ENCODE data around the gene TBC1D22A. TPM values are rescaled to one million over a fixed set of nuclear protein-coding genes. Genes with fewer than 3 reads are reported as not detected.
A peak's percentile ranks its signal among the peaks of the same experiment; 100 is the strongest.
"Not testable (repeated sequence)": the region's sequence is repeated elsewhere in the genome, so short reads cannot be mapped to it uniquely, and the experiment has no call there.

Gene TBC1D22A
- polyA plus RNA-seq, 1 donor = 19.0 TPM

DNA sequence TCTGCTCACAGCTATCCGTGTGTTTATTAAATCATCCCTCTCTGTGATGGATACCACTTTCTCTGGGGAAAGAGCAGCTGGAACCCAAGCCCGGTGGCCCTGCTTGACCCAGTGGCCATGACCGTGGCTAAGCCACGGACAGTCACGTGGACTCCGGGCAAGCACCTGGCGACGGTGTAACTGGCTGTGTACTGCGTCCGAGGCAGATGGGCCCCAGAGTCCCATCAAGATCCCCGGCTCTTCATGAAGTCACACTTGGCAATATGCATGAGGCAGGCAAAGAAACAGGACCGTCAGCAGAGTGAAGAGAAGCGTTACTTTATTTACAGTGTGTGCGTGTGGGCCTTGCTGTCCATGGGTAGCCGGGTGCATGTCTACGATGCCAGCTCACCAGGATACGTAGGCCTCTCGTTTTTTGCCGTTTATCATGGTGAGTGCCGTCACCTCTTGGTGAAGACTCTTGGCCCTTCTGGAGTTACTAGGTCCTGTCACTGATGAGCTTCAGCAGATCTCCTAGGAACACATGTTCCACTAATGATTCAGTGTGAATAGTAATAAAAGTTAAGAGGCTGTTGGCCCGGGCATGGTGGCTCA, 366.3 kb downstream of the TBC1D22A start:
- DNase-seq = peak; percentile 23

- DNase-seq = no peak
Measured at GRCh38 chr22:47129902-47130635, 367.6 kb downstream of the TBC1D22A start.

- DNase-seq = no peak
Measured at GRCh38 chr22:47130883-47131631, 368.6 kb downstream of the TBC1D22A start.

GRCh38 chr22:47131632-47132427, 369.4 kb downstream of the TBC1D22A start:
- no peak for DNase-seq

- no peak for DNase-seq
Measured at GRCh38 chr22:47132428-47132825, 370.0 kb downstream of the TBC1D22A start.

GRCh38 chr22:47133061-47133969, 370.9 kb downstream of the TBC1D22A start:
- DNase-seq = no peak

DNA sequence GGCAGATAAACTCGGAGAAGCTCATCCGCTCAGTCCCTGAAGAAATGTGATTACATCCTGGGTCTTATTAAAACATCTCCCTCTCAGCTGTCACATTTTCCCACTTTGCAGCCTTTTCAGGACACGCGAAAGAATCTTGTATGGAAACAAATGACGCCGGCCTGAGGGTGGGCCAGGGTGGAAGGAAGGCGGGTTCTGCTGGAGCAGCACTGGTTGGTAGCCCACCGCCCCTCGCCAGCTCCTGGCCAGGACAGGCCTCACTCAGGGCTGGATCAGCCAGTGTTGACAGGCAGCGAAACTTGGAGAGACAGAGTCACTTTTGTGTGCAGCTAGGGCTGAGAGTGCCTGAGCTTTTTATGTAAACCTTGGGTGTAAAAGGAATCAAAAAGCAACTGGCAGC, 371.8 kb downstream of the TBC1D22A start:
- no peak for DNase-seq

DNA sequence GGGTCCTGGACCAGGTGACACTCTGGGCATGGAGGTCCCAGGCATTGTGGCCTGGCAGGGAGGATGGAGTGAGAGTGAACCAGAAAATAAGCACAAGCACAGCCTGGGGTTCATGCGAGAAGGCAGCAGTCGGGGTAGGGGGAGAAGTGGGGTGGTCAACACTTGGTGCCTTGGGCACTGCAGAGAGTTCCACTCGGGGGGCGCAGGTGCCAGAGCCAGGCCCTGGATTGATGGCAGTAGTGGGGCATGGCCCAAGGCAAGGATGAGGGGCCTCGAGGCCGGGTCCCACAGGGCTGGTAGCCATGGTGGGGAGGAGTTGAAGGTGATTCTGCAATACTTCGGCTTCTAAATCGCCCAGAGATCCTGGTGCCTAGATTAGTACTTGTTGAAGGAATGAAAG, 372.9 kb downstream of the TBC1D22A start:
- DNase-seq = no peak

- DNase-seq = no peak
Measured at GRCh38 chr22:47136050-47136449, 373.6 kb downstream of the TBC1D22A start.

- no peak for DNase-seq
Measured at GRCh38 chr22:47136671-47137070, 374.2 kb downstream of the TBC1D22A start.

DNA sequence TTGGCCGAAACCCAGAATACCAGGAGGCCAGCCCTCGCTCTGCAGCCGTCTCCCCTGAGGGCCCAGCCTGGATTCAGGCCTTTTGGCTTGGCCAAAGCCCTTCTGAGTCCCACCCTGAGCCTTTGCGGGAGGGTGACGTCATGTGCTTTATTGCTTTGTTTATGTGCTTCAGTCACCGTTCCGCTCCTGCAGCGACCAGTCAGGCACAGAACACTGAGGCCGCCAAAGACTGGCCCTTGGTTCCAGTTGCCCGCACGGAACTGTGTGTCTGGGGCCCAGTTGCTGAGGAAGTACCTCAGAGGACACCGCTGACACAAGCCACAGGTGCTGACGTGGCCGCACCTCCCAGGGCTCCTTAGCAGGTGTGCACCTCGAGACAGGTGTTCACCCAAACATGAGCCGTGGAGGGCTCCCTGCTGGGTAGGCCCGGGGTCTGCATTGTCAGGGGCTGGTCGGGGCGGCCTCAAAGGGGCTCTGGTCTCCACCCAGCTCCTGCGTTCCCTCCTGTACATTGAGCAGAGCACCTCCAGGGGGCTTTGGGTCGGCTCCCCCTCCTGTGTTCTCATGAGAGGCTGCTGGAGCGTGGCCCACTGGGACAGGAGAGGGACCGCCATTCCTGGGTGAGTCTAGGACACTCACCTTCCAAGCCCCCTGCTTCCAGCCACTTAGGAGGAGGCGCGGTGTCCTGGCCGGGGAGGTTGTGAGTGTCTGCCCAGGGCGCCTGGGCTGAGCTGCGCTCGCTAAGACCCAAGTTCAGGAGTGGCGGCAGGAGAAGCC, 376.8 kb downstream of the TBC1D22A start:
- no peak for DNase-seq

DNA sequence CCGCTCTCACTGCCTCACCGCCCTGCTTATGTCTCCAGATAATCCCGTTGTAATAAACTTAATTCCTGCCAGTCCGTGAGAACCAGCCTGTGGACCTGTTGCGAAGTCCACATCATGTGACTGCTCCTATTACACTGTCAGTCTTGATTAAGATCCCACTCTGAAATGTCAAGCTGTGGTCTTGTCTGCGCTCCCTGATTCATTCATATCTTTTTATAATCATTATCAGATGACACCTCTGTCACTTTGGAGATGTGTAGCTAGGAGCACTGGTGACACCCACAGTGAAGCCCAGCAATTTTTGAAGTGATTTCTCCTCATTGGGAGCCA, 377.3 kb downstream of the TBC1D22A start:
- DNase-seq = no peak

DNA sequence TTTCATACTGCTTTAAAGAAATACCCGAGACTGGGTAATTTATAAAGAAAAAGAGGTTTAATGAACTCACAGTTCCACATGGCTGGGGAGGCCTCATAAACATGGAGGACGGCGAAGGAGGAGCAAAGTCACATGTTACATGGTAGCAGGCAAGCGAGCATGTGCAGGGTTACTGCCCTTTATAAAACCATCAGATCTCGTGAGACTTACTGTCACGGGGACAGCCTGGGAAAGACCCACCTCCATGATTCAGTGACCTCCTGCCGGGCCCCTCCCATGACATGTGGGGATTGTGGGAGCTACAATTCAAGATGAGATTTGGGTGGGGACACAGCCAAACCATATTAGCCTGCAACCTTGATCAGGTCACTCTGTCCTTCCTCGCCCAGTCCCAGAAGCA, 378.5 kb downstream of the TBC1D22A start:
- not testable (repeated sequence) for DNase-seq

DNA sequence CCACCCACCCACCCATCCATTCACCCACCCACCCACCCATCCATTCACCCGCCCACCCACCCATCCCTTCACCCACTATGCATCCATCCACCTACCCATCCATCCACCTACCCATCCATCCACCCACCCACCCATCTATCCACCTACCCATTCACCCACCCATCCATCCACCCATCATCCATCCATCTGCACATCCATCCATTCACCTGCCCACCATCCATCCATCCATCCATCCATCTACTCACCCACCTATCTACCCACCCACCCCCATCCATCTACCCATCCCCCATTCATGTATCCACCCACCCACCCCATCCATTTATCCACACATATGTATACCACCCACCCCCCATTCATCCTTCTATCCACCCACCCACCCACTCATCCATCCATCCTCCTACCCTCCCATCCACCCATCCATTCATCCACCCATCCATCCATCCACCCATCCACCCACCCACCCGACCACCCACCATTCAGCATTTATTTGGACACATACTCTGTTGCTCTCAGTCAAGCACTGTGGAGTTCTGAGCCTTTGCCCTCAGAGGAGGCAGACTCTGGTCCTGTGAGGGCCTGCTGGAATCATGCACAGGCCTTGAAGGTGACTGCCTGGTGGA, 380.1 kb downstream of the TBC1D22A start:
- DNase-seq = no peak

DNA sequence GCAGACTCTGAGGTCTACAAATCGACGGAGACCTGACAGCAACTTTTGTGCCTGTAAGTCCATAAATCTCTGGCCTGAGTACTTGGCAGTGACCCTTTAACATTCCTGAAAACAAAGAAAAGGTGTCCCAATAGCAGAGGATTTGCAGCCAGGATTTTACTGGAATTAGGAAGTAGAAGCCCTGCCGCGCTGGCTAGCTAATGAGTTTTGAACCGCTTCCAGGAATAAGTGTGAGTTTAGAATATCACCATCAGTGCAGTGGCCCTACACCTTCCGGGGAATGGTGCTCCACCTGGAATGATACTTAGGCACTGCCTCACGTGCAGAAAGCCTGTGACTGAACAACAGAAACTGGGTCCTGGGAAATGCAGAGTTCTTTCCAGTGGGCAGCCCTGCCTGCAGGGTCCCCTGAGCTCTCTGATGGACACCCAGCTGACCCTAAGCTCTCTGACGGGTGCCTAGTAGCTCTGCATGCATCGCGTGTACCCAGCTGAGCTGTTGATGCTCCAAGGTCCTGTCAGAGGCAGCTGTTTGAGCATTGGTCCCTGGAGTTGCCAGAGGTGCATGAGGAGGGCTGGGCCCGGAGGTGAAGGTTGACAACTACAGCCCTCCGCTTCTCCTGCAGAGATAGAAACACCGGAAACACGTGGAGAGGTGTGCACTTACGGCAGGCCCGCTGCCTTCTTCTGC, 380.9 kb downstream of the TBC1D22A start:
- no peak for DNase-seq

- no peak for DNase-seq
Measured at GRCh38 chr22:47144076-47144765, 381.8 kb downstream of the TBC1D22A start.

GRCh38 chr22:47144791-47145425, 382.5 kb downstream of the TBC1D22A start:
- DNase-seq = no peak

DNA sequence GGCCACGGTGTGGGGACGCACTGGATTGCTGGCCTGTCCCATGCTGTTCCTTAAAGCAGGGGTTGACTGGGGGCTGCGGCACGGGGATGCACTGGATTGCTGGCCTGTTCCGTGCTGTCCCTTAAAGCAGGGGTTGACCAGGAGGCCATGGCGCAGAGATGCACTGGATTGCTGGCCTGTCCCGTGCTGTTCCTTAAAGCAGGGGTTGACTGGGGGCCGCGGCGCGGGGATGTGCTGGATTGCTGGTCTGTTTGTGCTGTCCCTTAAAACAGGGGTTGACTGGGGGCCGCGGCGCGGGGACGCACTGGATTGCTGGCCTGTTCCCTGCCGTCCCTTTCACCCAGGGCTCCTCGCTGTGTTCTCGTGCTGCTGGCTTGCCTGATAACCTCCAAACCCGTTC, 383.4 kb downstream of the TBC1D22A start:
- no peak for DNase-seq

DNA sequence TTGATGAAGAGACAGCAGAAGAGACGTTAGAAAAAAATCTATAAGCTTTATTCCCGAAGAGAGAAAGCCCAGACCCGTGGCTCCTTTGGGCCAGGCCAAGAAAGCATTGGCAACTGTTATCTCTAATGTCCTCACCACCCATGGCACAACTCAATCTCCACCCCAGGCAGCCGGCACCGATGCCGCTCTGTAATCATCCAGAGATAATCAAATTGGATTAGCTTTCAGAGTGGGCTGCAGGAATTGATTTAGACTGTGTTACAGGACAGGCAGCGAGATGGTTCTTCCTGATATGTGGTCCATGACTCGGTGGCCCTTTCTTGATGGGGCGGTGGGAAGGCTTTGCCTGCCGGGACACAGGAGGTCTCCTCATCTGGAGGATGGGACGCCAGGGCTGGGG, 383.9 kb downstream of the TBC1D22A start:
- DNase-seq = no peak

Measured in hindlimb muscle (tissue), 1 donor.